ENCODE results near the gene SNX8.
"Not testable (repeated sequence)": the region's sequence is repeated elsewhere in the genome, so short reads cannot be mapped to it uniquely, and the experiment has no call there.

SNX8 gene

DNA sequence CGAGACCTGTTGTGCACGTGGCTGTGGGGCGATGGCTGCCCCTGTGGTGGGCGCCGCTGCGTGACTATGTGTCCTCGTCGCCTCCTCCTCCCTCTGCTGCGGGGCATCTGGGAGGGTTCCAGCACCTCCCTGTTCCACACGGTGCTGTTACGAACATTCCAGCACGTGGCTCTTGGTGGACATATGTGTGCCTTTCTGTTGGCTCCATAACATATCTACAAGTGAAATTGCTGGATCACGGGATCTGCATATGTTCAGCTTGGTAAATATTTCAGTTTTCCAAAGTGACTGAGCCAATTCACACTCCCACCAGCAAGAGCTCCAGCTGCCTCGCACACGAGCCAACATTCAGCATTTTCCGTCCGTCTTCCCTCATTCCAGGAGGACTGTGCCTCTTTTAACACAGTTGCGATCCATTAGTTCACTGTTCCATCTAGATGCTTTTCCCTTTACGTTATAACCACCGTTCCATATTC lies 25.1 kb downstream of the SNX8 start:
- DNase-seq (ENCODE audit: low read depth) = no peak

DNA sequence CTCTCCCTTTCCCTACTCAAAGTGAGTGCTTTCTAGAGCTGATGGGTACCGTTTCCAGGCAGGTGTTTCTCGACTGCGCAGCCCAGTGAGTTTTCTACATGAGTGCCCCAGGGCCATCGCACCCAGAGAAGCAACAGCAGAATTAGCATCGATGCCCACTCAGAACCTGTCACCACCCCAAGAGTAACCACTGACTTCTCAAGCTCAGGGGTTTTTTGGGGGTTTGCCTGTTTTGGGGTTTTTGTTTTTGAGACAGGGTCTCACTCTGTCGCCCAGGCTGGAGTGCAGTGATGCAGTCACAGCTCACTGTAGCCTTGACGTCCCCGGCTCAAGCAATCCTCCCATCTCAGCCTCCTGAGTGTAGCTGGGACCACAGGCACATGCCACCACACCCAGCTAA lies 25.7 kb downstream of the SNX8 start:
- DNase-seq (ENCODE audit: low read depth) = no peak

DNA sequence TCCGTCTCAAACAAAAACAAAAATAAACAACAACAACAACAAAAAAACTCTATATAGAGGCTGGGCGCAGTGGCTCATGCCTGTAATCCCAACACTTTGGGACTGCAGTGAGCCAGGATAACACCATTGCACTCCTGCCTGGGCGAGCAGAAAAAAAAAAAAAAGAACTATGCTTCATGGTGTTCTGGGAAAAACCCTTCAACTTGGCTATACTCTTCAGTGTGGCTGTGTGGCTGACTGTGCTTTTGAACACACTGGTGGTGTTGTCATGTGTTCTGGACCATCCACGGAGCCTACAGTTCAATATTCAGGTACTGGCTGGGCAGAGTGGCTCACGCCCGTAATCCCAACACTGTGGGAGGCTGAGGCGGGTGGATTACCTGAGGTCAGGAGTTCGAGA lies 26.5 kb downstream of the SNX8 start:
- DNase-seq (ENCODE audit: low read depth) = no peak

DNA sequence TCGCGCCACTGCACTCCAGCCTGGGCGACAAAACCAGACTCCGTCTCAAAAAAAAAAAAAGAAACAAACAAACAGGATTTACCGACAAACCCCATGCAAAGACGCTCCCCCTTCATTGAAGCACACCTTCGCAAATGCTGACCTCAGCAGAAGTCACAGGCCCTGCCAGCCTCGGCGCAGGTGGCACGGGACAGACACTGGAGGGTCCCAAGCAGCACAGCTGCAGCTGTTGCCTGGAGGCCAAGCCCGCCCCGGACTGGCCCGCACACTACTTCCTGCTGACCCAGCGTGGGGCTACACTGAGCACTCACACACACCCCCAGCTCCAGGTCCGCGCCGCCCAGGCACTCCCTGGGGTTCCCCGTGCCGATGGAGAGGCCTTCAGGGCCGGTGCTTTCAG lies 31.2 kb downstream of the SNX8 start:
- no peak for DNase-seq (ENCODE audit: low read depth)

DNA sequence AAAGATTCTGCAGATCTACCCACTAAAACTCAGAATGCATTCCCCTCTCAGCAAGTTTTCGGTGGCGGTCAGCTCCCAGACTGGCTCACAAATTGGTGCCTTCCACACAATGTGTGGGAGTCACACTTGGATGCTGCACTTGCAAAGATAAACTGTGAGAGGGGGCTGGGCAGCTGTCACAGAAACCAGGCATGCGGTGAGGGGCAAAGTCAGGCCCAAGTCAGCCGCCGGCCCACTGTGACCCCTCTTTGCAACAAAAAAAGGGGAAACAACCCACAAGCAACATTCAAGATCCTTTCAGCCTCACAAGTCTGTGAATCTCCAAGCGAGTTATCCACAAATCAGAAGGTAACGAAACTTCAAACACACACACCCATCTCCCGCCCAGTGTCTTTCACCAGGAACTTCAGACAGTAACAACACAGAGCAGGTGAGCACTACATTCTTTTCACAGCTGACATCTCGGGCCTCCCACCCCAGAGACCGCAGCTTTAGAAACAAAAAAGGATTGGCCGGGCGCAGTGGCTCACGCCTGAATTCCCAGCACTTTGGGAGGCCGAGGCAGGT lies 32.0 kb downstream of the SNX8 start:
- DNase-seq (ENCODE audit: low read depth) = no peak

DNA sequence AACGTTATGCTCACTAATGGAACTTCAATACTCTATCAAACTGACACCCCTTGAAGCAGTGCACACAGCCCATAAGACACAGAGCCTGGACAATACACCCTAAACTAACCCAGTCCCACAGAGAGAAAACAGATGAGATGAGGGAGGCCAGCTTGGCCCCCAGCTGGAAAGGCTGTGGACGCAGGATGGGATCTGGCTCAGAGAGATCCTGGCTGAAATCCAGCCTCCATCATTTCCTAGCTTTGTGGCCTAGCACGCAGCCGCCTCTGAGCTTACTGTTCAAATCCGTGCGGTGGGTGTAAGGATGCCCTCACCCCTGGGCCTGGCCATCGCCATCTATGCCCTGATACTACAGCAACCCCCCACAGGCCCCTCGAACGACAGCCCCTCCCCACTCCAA lies 32.7 kb downstream of the SNX8 start:
- no peak for DNase-seq (ENCODE audit: low read depth)

DNA sequence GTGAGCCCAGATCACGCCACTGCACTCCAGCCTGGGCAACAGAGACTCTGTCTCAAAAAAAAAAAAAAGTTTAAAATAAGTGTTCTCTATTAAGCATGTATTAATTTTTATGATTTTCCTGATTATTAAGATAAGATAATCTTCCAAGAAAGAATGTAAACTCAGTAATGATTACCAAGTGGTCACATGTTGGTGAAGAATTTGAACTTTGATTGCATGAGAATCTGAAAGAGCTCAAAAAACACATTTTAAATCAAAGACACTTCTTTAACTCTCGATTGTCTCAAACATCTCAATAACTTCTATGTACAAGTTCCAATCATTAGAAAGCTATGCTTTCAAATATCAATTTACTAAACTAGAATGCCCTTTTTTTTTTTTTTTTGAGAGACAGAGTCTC lies 33.8 kb downstream of the SNX8 start:
- DNase-seq (ENCODE audit: low read depth) = no peak

DNA sequence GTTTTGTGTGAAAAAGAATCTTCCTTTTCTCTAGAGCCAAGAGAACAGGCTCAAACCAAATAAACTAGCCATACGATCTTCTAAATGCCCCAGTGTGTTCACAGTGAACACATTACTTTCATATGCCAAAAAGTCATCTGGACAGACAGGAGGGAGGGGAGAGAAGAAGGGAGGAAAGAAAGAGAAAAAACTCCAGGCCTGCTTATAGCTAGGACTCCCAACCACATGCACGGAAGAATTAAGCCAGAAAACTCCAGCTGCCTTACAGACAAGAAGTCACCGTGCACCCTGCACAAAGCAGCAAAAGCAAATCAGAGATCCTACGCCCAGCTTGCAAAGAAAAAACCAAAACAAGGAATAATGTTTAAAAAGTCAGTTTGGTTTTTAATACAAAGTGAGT lies 34.3 kb downstream of the SNX8 start:
- no peak for DNase-seq (ENCODE audit: low read depth)

DNA sequence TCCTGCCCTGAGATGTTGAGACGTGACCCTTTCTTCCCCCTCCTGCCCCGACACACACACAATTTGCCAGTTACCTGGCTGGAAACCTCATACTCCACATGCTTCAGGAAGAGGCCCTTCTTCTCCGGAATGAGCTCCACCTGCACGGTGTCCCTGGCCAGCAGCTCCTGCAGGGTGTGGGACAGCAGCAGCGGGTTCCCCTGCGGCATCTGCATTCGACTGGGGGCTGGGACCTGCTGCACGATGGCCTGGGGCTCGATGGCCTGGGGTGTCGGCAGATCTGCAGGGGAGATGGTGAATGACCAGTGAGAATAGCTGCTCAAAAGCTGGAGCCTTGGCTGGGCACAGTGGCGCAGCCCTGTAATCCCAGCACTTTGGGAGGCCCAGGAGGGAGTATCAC lies 36.2 kb downstream of the SNX8 start:
- DNase-seq (ENCODE audit: low read depth) = no peak

DNA sequence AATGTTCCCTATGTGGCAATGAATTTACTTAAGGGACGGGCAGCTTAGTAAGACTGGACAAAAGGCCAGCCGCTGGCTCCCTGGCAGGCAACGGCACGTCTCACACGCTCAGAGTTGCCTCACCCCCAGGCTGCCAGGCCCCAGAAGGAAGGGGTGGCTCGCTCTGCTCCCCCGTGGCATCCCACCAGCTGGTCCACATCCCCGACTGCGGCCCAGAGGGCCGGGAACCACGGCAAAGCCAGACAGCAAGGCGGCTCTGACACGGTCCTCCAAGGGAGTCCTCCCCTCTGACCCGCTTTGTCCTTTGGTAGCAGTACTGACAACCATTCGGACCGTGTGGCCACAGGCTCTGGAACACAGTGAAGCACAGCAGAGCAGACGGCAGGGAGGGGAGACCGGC lies 38.1 kb downstream of the SNX8 start:
- no peak for DNase-seq (ENCODE audit: low read depth)

DNA sequence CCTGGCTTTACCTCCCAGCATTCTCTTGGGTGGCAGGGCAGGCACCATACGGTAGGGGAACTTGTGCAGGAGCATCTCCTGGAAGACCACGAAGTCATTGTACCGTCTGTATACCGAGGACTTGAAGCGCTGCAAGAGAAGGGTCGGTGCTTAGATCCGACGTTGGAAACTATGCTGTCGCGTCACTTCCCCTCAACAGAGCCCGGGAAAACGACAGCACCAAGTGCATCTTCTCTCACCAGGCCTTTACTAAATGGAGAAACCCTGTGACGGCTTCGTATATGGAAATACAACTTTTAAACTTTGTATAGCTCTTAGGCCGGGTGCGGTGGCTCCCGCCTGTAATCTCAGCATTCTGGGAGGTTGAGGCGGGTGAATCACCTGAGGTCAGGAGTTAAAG lies 39.1 kb downstream of the SNX8 start:
- DNase-seq (ENCODE audit: low read depth) = no peak

DNA sequence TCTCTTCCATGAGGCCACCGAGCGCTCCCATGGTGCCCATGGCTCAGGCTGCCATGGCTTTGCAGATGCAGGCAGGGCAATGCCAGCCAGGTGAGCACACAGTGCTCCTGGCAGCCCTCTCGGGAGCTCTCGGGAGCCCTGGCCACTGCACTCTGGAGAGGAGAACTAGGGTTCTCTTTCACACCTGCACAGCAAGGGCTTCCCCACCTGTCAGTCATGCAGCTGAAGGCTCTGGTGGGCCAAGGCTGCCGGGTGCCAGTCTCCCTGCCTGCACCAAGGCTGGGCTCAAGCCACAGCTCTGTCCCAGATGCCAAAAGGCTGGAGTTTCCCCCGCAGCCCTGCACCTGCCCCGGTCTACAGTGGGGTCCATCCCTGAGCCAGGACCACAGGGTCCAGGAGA lies 39.6 kb downstream of the SNX8 start:
- DNase-seq (ENCODE audit: low read depth) = no peak

DNA sequence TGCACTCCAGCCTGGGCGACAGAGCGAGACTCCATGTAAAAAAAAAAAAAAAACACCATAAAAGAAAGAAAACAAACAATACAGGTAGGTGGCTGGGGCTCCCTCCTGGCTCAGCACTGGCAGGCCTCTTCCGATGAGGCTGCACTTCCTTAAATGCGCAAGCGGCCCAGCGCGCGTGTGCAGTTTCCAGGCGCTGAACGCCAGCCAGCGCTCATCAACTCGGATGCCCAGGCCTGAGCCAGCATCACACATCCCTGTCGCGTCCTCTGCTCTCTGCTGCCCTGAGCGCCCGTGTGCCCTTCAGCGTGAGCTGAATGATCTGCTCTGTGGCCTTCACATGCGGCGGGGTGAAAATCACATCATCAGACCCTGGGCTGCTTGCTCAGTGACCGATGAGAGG lies 40.4 kb downstream of the SNX8 start:
- DNase-seq (ENCODE audit: low read depth) = no peak

DNA sequence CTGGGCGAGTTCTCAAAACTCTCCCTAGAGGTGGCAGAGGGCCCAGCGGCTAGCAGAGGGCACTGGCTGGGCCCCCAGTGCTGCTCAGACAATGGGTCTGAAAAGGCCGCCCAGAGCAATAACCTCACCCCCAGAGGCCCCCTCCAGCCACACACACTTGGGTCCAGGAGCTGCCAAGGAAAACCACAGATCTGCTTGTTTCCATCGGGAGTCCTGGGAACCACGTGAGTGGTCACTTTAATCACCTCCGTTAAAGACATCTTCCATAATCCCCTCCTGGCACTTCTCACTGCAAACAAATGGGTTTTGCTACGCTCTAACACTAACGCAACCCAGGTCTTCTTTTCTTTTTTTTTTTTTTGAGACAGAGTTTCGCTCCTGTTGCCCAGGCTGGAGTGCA lies 42.2 kb downstream of the SNX8 start:
- DNase-seq (ENCODE audit: low read depth) = no peak

DNA sequence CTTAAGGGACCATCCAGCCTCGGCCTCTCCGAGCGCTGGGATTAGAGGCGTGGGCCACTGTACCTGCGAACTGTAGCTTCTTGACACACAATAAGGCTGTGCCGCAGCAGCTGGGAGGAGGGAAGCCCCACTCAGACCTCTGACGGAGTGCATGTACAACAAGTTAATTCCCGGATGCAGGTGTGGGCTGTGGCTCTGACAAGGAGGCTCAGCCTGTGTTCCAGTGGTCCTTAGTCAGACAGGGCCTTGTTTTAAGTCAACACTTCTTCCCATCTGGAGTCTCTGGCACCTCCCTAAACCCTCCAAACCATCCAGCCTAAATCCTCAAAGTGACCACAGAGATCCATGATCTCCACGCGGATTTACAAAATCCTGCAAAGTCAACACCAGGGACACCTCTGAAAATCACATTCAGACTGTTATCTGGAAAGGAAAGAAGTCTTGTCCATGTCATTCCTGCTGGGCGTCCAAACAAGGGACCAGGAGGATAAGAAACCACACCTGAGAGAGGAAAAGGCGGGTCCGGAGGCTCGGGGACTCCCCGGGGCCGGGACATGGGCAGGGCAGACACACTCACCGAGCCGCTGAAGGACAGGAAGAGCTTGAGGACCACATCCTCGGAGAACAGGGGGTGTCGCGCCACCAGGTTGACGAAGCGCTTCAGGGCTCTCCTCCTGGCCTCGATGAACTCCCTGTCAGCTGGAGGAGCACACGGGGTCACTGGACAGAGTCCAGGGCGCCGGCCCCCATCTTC lies 42.8 kb downstream of the SNX8 start:
- DNase-seq (ENCODE audit: low read depth) = no peak

DNA sequence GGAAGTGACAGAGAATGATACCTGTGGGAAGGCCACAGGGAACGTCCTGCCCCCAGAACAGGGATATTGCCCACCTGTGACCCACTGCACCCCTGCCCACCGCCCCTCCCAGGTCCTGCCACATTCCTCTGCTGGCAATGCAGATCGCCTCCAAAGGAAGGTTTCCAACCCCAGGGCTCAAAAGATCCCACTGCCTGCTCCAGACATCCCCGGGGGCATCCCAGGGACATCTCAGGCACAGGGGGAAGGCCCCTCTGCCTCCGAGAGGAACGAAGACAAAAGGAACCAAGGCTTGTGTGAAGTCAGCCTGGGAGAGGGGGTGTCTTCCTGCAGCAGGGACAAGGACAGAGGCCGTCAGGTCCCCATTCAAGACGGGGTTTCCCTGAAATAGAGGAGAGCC lies 43.7 kb downstream of the SNX8 start:
- DNase-seq (ENCODE audit: low read depth) = no peak

DNA sequence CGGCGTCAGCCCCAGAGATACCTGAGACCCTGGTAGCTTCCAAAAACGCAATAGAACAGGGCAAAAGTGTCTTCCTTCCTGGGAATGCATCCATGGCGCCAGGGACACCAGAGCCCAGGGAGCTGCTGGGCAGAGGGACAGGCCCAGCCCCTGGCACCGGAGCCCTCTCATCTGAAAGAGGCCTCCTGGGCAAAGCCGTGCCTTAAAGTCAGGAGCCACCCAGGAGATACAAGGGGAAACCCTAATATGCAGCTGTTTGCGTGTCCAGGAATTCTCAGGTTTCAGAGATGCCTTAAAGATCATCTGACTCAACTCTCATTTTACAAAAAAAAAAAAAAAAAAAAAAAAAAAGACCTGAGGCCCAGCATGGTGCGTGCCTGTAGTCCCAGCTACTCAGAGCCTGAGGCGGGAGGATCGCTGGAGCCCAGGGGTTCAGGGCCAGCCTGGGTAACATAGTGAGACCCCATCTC lies 44.2 kb downstream of the SNX8 start:
- DNase-seq (ENCODE audit: low read depth) = no peak

DNA sequence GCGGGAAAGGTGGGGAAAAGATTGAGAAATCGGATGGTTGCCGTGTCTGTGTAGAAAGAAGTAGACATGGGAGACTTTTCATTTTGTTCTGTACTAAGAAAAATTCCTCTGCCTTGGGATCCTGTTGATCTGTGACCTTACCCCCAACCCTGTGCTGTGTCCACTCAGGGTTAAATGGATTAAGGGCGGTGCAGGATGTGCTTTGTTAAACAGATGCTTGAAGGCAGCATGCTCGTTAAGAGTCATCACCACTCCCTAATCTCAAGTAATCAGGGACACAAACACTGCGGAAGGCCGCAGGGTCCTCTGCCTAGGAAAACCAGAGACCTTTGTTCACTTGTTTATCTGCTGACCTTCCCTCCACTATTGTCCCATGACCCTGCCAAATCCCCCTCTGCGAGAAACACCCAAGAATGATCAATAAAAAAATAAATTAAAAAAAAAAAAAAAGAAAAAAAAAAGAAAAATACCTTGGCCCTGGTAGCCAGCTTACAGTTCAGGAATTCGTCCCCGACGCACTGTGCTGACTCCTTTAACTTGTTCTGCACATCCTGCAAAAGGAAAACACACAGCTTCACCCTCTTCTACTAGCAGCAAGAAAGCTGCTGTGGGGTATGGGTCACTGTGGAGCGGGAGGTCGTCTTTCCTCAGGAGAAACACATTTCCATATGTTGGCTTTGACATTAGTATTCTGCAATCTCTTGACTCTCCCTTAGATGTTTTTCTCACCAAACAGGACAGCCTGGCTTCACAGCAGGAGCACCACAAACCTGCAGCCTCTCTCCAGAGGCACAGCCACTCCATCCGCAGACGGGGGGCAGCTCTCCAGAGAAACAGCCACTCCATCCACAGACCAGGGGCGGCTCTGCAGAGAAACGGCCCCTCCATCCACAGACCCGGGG lies 44.9 kb downstream of the SNX8 start:
- DNase-seq (ENCODE audit: low read depth) = not testable (repeated sequence)

DNA sequence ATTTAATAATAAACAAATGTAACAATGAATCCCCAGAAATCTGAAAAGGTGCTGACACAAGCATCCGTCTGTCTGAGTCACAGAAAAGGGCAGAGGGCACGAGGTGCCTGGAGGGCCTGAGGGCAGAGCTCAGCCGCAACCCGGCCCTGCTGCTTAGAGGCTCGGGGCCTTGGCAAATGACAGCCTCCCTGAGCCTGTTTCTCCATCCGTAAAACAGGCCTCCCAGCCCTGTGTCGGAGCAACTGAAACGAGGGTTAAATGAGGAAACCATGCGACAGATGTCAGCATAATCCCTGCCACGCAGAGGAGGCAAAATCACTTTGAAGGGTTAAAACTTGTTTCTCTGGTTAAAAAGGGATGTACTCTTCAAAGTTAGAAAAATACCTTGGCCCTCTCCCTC lies 47.3 kb downstream of the SNX8 start:
- no peak for DNase-seq (ENCODE audit: low read depth)

DNA sequence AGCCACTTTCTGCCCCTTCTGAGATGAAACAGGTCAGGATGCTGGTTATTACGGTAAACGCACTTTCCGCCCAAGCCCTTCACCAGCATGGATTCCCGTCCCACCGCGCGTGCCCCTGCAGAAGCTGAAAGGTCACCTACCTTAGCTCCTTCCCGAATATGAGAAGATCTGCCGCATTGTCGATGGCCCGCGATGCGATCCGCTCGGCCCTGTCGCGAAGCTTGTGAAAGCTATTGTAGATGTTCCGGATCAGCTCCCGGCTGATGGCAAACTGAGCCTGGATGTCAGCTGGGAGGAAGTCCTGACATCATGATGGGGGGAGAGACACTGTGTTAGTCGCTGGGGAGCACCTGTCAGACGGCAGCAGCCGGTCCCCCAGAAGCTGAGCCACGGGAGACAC lies 50.1 kb downstream of the SNX8 start:
- no peak for DNase-seq (ENCODE audit: low read depth)

DNA sequence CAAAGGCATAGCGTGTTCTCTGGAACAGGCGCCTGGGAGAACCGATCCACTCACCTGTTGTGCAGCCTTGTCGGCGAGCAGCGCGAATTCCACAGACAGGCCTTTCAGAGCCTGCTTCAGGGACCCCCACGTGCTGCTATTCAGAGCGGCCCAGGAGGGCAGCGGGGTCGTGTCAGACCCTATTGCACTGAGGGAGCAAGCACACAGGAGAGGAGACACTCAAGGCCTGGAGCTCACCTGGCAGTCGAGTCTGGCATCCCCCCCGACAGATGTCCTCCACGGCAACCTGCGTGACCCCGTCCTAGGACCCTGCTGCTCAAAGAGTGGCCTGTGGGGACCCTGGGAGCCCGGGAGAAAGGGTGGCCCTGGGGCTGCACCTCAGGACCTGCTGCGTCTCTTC lies 51.1 kb downstream of the SNX8 start:
- DNase-seq (ENCODE audit: low read depth) = no peak

DNA sequence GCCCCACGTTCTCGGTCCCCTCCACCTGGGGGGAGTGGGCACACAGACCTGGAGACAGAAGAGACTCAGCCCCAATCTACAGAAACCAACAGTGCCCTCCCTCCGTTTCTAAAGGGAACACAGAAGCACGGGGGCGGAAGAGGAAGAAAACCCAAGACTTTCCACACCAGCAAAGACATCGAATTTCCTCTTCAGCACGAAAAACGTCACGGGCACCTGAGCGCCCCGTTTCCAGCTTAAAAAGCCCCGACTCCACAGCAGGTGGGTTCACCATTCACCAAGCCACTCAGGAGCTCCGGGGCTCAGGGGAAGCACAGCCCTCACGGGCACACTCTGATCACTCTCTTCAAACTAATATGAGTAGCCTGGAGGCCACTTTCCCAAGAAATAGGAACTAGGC lies 52.6 kb downstream of the SNX8 start:
- DNase-seq (ENCODE audit: low read depth) = no peak

DNA sequence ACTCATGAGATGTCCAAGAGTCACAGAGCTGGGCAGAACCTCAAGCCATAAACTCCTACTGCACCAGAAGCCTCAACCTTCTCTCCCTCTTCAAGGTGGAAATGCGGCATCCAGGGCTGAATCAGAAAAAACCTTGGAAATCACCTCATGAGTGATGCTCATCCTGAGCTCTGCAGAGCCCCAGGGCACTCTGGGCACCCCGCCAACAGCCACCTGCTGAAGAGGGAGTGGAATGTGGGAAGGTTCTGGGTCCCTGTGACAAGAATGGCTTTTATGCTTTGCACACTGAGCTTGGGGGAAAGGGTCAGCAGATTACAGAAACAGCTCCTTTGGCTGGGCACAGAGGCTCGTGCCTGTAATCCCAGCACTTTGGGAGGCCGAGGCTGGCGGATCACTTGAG lies 53.4 kb downstream of the SNX8 start:
- DNase-seq (ENCODE audit: low read depth) = no peak
